ENCODE measurements around the gene SLC47A1.

SLC47A1 gene

GRCh38 chr17:19613979-19614378 is 80.3 kb downstream of the SLC47A1 start:
- no peak for DNase-seq

DNA sequence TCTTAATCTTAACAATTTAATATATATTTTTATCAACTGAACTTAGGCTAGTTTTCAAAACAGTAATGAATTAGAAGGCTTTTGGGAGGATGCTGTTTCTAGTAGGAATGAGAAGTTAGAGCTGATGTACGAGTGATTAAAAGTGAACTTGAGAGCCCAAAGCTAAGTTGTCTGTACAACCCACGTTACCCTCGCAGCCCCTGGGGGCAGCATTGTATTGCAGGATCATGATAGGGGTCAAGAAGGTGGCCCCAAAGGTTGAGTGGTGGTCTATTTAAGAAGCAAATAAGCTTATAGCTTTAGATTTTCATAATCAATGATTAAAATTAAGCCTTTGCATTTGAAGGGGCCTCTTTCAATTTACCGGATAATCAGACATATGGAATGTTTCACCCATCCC is 81.2 kb downstream of the SLC47A1 start:
- DNase-seq = no peak

DNA sequence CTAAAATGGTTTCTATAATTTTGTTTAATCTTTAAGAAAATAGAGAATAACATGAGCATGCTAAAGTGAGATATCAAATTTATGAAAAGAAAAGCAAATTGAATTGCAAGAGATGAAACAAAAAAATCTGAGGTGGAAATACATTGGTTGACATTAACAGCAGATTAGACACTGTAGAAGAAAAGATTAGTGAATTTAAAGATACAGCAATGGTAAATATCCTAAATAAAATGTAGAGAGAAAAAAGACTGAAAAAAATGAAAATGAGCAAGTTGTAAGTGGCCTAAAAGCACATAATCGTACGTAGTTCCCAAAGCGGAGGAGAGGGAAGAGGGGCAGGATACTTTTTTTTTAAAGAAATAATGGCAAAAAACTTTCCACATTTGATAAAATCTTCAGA is 84.4 kb downstream of the SLC47A1 start:
- no peak for DNase-seq

DNA sequence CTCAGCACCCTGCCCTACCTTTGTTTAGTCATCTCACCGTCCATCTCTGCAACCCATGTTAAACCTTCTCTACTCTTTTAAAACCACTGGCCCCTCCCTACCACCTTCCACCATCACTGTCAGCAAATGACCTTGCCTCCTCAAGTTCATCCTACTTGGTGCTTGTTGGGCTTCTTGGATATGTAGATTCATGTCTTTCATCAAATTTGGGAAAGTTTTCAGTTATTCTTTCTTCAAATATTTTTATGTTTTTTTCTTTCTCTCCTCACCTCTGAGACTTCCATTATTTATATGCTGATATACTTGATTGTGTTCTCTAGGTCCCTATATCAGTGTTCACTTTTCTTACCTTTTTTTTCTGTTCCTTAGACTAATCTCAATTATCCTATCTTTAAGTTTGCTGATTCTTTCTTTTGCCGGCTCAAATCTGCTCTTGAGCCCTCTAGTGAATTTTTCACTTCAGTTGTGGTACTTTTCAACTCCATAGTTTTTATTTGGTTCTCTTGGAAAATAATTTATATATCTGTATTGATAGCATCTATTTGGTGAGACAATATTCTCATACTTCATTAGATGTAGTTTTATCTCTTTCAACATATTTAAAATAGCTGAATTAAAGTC is 86.2 kb downstream of the SLC47A1 start:
- DNase-seq = no peak

- no peak for DNase-seq
Observed at GRCh38 chr17:19621697-19622096, 88.0 kb downstream of the SLC47A1 start.

GRCh38 chr17:19626079-19626478 is 92.4 kb downstream of the SLC47A1 start:
- DNase-seq = no peak
